ENCODE data around the gene ARSG.

DNA sequence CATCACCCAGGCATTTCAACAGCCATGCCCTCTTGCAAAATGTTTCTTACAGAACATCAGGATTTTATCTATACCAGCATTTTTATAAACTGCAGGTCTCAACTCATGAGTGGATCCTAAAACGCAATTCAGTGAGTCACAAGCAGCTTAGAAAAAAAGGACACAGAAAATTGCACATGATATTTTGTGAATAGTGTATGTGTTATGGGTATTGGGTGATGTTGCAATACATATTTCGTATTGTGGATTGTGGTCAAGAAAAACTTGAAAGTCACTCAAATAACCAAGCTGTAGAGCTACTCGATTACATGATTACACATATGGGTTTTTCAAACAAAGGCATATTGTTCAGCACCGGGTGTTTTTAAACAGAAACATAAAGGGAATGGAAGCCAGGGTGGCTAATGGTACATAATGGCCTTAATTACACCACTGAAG is 164.6 kb downstream of the ARSG start:
- TF ChIP-seq KAT7 (CRISPR knock-in tag; IDR thresholded peaks at IDR 0.05; ENCODE audit: borderline replicate concordance), result no peak
- TF ChIP-seq CBFB (CRISPR knock-in tag; IDR thresholded peaks at IDR 0.05; ENCODE audit: low read depth), result no peak
- TF ChIP-seq, protein P1, sequence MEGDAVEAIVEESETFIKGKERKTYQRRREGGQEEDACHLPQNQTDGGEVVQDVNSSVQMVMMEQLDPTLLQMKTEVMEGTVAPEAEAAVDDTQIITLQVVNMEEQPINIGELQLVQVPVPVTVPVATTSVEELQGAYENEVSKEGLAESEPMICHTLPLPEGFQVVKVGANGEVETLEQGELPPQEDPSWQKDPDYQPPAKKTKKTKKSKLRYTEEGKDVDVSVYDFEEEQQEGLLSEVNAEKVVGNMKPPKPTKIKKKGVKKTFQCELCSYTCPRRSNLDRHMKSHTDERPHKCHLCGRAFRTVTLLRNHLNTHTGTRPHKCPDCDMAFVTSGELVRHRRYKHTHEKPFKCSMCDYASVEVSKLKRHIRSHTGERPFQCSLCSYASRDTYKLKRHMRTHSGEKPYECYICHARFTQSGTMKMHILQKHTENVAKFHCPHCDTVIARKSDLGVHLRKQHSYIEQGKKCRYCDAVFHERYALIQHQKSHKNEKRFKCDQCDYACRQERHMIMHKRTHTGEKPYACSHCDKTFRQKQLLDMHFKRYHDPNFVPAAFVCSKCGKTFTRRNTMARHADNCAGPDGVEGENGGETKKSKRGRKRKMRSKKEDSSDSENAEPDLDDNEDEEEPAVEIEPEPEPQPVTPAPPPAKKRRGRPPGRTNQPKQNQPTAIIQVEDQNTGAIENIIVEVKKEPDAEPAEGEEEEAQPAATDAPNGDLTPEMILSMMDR (IDR thresholded peaks at IDR 0.05), result no peak
- TF ChIP-seq TCF7 (CRISPR knock-in tag; IDR thresholded peaks at IDR 0.05; ENCODE audit: low read depth), result no peak
- TF ChIP-seq, protein P2, sequence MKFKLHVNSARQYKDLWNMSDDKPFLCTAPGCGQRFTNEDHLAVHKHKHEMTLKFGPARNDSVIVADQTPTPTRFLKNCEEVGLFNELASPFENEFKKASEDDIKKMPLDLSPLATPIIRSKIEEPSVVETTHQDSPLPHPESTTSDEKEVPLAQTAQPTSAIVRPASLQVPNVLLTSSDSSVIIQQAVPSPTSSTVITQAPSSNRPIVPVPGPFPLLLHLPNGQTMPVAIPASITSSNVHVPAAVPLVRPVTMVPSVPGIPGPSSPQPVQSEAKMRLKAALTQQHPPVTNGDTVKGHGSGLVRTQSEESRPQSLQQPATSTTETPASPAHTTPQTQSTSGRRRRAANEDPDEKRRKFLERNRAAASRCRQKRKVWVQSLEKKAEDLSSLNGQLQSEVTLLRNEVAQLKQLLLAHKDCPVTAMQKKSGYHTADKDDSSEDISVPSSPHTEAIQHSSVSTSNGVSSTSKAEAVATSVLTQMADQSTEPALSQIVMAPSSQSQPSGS (CRISPR knock-in tag; IDR thresholded peaks at IDR 0.05; ENCODE audit: borderline replicate concordance, low read depth), result no peak
- TF ChIP-seq CREB1 (CRISPR knock-in tag; IDR thresholded peaks at IDR 0.05), result no peak
- TF ChIP-seq, protein P3, sequence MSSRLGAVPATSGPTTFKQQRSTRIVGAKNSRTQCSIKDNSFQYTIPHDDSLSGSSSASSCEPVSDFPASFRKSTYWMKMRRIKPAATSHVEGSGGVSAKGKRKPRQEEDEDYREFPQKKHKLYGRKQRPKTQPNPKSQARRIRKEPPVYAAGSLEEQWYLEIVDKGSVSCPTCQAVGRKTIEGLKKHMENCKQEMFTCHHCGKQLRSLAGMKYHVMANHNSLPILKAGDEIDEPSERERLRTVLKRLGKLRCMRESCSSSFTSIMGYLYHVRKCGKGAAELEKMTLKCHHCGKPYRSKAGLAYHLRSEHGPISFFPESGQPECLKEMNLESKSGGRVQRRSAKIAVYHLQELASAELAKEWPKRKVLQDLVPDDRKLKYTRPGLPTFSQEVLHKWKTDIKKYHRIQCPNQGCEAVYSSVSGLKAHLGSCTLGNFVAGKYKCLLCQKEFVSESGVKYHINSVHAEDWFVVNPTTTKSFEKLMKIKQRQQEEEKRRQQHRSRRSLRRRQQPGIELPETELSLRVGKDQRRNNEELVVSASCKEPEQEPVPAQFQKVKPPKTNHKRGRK (CRISPR knock-in tag; IDR thresholded peaks at IDR 0.05; ENCODE audit: borderline replicate concordance), result no peak
- no peak for TF ChIP-seq SMAD4 (CRISPR knock-in tag; IDR thresholded peaks at IDR 0.05)
- TF ChIP-seq RELA (CRISPR knock-in tag; IDR thresholded peaks at IDR 0.05; ENCODE audit: borderline replicate concordance), result no peak
- TF ChIP-seq FOXK1 (CRISPR knock-in tag; IDR thresholded peaks at IDR 0.05), result no peak
- no peak for TF ChIP-seq TEAD4 (CRISPR knock-in tag; IDR thresholded peaks at IDR 0.05)
